ENCODE results near the gene PRMT7.

Gene PRMT7

GRCh38 chr16:68274441-68274840, 36.4 kb upstream of the PRMT7 start:
- in situ Hi-C loops (cut with HindIII; ENCODE audit: low sequenced_read_pairs), result no loop called here
- no peak overlapping the region for H3K4me3 ChIP-seq (ENCODE audit: low read depth, low read length)
- DNase-seq (ENCODE audit: low read depth), result no peak
- no peak for TF ChIP-seq CTCF (IDR thresholded peaks at IDR 0.05; ENCODE audit: low read depth, low read length, missing control alignments)

DNA sequence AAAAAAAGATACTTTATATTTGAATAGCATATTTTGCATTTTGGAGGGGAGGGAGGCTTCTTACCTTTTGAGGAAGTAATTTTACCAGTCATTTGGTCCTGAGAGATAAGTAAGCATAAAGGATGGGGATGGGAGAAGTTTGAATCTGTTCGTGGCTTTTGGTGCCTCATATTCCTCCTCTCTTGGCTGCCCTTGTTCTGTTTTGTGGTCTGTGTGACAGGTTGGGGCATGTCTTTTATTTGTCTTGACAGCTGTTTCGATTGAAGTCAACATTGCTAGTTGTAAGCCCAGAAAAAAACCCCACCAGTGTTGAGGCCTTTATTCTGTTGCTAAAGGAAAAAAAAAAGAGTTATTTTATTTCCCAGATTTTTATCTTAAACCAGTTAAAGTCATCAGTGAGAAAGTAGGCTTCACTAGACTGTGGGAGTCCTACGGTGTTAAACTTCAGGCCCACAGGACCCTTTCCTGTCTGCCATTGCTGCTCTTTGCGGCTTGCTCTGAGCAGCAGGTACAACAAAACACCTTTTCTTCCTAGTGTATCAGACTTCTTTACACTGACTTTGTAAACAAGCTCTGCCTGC, 35.1 kb upstream of the PRMT7 start:
- DNase-seq (ENCODE audit: low read depth), result no peak

GRCh38 chr16:68276223-68276622, 34.6 kb upstream of the PRMT7 start:
- no peak for TF ChIP-seq CTCF (IDR thresholded peaks at IDR 0.05; ENCODE audit: low read depth, low read length, missing control alignments)
- H3K4me3 ChIP-seq (ENCODE audit: low read depth, low read length), result no peak overlapping the region
- no peak for DNase-seq (ENCODE audit: low read depth)
- in situ Hi-C loops (cut with HindIII; ENCODE audit: low sequenced_read_pairs), result no loop called here

More for the DNA sequence above, 35.1 kb upstream of the PRMT7 start:
- H3K4me3 ChIP-seq (ENCODE audit: low read depth, low read length), result no peak overlapping the region
- no peak for TF ChIP-seq CTCF (IDR thresholded peaks at IDR 0.05; ENCODE audit: low read depth, low read length, missing control alignments)
- in situ Hi-C loops (cut with HindIII; ENCODE audit: low sequenced_read_pairs), result no loop called here

DNA sequence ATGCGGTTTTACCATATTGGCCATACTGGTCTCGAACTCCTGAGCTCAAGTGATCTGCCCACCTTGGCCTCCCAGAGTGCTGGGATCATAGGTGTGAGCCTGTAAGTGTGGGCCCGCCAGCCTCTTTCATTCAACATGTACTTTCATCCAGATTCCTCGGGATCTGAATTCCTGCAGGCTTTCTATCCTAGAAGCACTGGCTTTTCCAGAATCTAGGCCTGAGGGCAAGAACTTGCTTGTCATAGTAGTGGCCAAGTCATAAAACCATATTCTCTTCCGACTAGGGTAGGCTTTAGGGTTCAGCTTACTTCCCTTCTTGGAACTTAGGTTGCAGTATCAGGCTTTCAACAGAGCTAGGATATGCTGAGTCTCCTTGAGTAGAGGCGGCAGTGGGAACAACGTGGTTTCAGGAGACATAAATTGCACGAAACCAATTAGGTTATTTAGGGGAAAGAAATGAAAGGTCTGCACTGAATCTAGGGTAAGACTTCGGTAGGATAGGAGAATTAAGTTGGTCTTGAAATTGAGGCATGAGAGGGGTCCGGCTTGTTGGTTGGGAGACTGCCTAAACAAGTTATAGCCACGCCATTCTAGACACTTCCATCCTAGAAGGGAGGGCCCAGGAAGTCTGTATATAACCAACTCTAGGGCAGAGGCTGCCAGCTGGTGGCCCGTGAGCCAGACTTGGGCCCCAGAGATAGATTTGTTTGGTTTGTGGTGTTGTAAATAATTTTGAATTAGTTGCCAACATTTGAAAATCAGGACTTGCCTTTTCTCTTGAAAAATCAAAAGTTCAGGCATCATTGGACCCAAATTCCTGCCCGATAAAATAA, 30.9 kb upstream of the PRMT7 start:
- no peak for DNase-seq (ENCODE audit: low read depth)
- H3K4me3 ChIP-seq (ENCODE audit: low read depth, low read length), result no peak overlapping the region
- in situ Hi-C loops (cut with HindIII; ENCODE audit: low sequenced_read_pairs), result no loop called here
- TF ChIP-seq CTCF (IDR thresholded peaks at IDR 0.05; ENCODE audit: low read depth, low read length, missing control alignments), result no peak

- in situ Hi-C loops (cut with HindIII; ENCODE audit: low sequenced_read_pairs), result no loop called here
- DNase-seq (ENCODE audit: low read depth), result no peak
- TF ChIP-seq CTCF (IDR thresholded peaks at IDR 0.05; ENCODE audit: low read depth, low read length, missing control alignments), result no peak
- H3K4me3 ChIP-seq (ENCODE audit: low read depth, low read length), result no peak overlapping the region
Measured at GRCh38 chr16:68281368-68282063, 29.3 kb upstream of the PRMT7 start.

DNA sequence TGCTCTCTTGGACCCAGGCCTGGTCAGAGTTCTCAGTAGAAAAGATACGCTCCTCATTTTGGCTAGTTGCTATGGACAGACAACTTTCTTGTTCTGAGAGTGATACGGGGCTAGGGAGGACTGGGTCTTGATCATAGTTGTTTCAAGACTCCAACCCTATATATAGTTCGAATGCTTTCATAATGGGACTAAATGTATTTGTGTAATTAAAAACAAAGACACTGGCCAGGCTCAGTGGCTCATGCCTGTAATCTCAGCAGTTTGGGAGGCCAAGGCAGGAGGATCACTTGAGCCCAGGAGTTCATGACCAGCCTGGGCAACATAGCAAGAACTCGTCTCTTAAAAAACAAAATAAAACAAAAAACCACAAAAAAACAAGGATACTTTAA, 28.8 kb upstream of the PRMT7 start:
- DNase-seq (ENCODE audit: low read depth), result no peak
- no peak for TF ChIP-seq CTCF (IDR thresholded peaks at IDR 0.05; ENCODE audit: low read depth, low read length, missing control alignments)
- no peak overlapping the region for H3K4me3 ChIP-seq (ENCODE audit: low read depth, low read length)
- in situ Hi-C loops (cut with HindIII; ENCODE audit: low sequenced_read_pairs), result no loop called here
